NK-92 (cell line): Measurements from ENCODE around the gene CPNE1.

Experiments
- DNase-seq: peaks from one replicate; lab custom pipeline; 2025; ENCODE audit not compliant: unreplicated experiment; lab: John Stamatoyannopoulos, UW

The CPNE1 gene

DNA sequence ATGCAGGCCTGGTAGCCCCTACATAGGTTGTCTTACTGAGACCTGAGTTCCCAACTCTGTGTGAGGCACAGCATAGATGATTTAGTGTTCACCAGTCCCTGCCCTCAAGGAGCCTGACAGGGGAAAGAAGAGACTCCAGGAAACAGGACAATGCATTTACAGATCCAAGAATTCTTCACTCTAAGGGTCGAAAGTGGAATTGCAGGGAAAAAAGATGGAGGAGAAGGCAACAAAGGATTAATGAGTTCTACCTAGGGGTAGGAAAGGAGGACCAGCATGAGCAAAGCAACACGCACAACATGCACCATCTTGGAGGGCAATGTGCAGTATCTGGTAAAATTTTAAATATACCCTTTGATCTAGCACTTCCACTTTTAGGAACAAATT, 43.1 kb downstream of the CPNE1 start:
- DNase-seq, result no peak

DNA sequence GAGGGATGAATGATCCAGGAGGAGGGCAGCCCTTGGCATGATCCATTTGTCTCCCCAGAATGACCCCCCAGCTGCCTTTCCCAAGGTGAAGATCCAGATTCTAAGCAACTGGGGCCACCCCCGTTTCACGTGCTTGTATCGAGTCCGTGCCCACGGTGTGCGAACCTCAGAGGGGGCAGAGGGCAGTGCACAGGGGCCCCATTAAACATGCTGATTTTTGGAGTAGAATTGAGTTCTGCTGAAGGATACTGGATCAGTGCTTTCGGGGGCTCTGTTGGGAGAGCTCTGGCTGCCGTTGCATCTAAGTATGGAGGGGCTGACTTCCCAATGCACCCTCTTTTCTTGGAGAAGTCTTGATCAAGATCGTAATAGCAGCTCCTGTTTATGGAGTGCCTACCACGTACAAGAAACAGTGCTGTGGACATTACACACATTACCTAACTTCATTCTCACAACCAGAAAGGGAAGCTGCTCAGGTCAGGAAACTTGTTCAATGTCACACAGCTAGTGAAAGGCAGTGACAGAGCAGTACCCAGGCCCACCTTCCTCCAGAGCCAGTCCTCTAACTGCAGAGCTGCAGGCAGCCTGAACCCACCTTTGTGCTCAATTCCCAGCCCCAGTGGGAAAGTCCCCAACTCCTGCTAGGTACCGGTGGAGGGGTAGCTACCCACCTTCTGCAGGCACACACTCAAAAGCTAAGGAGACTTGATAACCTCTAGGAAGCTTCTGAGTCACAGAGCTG, 43.7 kb downstream of the CPNE1 start:
- DNase-seq, result no peak

DNA sequence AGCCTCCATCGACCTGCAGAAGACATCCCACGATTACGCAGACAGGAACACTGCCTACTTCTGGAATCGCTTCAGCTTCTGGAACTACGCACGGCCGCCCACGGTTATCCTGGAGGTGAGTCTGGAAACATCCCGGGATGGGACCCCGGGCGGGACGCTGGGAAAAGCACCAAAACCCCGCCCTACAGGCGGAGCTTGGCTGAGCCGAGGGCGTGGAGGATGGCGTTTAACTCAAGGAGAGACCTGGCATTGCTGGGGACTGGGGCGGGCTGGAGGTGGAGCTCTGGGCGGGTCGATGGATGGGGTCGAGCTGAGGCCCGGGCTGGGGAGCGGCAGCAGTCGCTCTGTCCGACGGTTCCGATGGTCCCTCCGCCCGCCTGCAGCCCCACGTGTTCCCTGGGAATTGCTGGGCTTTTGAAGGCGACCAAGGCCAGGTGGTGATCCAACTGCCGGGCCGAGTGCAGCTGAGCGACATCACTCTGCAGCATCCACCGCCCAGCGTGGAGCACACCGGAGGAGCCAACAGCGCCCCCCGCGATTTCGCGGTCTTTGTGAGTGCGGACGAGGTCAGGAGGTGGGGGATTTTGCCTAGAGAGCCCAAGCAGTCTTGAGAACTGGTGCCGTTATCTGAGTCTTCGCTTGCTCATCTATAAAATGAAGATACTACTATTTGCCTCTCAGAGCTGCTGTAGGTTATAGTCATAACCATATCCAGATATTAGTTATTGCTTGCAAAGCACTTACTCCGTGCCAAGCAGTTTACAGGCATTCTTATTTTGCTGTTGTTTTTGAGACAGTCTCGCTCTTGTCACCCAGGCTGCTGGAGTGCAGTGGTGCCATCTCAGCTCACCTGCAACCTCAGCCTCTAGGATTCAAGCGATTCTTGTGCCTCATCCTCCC, 45.3 kb downstream of the CPNE1 start:
- DNase-seq, result no peak

GRCh38 chr20:35618263-35619131, 46.2 kb downstream of the CPNE1 start:
- no peak for DNase-seq

GRCh38 chr20:35617397-35618262, 47.1 kb downstream of the CPNE1 start:
- DNase-seq, result no peak

- DNase-seq, result no peak
These were observed 48.0 kb downstream of the CPNE1 start for GRCh38 chr20:35616465-35617396.

- peak; percentile 99 for DNase-seq
These were observed 48.8 kb downstream of the CPNE1 start, which contains the start of gene SPAG4 for GRCh38 chr20:35615667-35616464. Gene SPAG4, plus strand, starts transcription at chr20:35615829. Its CDS starts 175 bp downstream, at chr20:35616004.

GRCh38 chr20:35611482-35611881, 53.2 kb downstream of the CPNE1 start:
- DNase-seq, result no peak

DNA sequence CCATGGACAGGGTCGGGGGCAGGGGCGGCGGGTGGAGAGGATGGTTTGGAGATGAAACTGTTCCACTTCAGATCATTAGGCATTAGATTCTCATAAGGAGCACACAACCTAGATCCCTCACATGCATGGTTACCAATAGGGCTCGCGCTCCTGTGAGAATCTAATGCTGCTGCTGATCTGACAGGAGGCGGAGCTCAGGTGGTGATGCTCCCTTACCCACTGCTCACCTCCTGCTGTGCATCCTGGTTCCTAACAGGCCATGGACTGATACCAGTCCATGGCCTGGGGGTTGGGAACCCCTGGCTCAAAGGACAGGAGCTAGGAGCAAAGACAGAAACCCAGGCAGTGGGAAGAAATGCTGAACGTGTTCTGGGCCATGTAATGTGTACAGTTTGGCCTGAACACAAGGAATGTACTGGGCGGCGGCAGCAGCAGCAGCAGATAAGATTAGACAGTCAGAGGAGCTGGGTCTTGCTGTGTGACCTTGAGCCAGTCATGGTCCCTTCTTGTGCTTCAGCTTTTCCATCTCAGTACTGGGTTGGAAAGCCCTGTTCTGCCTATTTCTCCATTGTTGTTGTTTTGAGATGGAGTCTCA, 53.8 kb downstream of the CPNE1 start:
- DNase-seq, result no peak

GRCh38 chr20:35607003-35607735, 57.5 kb downstream of the CPNE1 start:
- no peak for DNase-seq

DNA sequence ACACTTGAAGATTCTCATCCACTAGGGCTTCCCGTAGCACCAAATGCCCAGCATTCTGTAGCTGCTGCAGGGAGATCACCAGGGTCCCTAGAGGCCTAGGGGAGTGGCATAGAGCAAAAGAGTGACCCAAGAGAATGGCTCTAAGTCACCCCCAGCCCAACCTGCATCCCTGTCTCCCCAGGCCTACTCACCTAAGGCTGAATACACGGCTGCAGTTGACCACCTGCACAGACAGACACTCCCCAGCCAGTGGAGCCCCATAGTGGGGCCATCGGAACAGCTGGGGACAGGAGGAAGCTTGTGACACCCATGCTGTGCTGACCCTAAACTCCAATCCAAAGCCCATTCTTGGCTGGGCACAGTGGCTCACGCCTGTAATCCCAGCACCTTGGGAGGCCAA, 58.6 kb downstream of the CPNE1 start:
- no peak for DNase-seq

DNA sequence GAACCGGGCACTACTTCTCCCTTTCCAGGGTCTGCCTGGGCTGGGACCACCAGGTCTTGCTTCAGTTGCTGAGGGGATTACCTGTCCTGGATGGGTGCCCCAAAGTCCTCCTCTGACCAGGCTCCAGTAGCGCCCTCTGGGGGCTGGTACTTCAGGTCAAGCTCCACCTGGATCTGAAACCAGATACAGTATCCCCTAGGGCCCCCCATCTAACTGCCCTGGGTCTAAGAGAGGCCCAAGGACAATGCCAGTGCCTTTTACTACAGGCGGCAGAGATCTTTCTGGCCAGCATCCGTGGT, 60.3 kb downstream of the CPNE1 start:
- no peak for DNase-seq

GRCh38 chr20:35603695-35604448, 60.8 kb downstream of the CPNE1 start:
- DNase-seq, result no peak

DNA sequence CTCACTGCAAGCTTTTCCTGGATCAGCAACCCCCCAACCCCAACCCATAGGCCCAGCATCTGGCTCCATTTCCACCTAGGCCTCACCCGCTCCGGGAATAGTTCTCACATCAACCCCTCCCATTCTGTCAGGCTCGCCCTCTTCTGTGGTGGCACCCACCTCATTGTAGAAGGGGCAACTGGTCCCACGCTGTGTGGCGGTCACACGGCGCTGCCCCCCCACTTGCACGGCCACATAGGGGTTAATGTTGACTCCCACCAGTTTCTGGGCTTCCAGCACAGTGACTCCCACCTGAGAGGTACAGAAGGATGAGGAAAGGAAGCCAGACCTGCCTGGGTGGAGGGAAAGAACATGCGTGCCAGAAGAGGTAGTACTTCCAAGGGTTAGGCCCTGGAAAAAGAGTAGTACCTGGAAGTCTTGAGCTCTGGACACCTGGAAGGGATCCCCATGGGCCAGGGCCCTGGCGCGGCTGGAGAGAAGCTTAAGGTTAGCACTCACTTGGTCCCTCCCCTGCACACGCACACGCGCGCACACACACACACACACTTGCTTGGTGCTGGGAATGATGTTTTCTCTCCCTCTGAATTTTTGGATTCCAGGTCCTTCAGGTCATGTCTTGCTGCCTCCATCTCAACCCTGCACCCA, 61.7 kb downstream of the CPNE1 start:
- no peak for DNase-seq

DNA sequence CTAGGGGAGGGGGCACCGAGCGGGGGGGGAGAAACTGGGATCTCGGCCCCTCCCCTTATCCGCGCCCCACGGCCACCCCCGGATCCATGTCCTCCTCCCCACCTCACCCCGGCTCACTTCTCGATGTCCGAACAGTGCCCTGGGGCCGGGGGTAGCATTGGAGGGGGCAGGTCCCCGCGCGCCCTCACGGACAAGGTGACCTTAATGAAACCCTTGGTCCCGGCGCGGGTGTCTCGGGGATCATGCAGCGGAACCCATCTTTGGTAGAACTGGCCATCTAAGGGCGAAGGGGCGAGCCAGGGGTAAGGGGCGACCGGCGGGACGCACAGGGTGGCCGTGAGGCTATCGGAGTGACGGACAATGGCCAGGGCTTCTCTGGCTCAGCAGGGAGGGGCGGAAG, 62.7 kb downstream of the CPNE1 start:
- no peak for DNase-seq
